OCI-LY1 (cell line): ENCODE measurements around the gene PON2.
A peak's percentile ranks its signal among the peaks of the same experiment; 100 is the strongest.

Source experiments
- CTCF ChIP-seq: fragments of 200-600 bp; sonication (generic), shearing (Covaris generic); IDR thresholded peaks from 2 replicates; pipeline ENCODE4 v1.5.1; 2017; ENCODE audit warnings: mild to moderate bottlenecking, antibody characterized with exemption, low read length, moderate library complexity, mixed read lengths
- EZH2 ChIP-seq: fragments of 200-600 bp; sonication (generic), shearing (Covaris generic); IDR thresholded peaks from 2 replicates; pipeline ENCODE4 v1.8.0; 2017; ENCODE audit warnings: borderline replicate concordance, mixed run types, mild to moderate bottlenecking, antibody characterized with exemption, low read length, moderate library complexity, mixed read lengths

GRCh38 chr7:95478272-95479037, 43.6 kb upstream of the PON2 start:
- TF ChIP-seq EZH2: no peak
- TF ChIP-seq CTCF: peak; percentile 62
